ENCODE results near the gene CCDC88A. TPM values are rescaled to one million over a fixed set of nuclear protein-coding genes. Genes with fewer than 3 reads are reported as not detected.

CCDC88A gene
- total RNA-seq, 1 experiment from 2014 or later, result 27.2 TPM

DNA sequence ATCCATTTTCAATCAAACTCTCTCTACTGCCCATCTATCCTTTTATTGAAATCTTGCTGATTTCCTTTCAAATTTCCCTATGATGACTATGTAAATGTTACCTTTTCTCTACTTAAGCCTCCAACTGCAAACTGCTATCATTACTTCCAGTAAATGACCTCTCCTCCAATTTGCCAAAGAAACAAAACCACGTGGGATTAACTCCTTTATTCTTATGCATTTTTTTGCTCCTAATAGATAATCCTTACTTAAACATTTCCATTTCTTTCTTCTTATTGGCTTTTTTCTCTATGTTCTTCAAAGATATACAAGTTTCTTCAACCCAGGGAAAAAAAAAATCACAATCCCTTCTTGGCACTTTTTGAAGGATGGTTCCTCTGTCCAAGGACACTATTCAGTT is 61.2 kb downstream of the CCDC88A start (continued):
- TF ChIP-seq, protein P1, sequence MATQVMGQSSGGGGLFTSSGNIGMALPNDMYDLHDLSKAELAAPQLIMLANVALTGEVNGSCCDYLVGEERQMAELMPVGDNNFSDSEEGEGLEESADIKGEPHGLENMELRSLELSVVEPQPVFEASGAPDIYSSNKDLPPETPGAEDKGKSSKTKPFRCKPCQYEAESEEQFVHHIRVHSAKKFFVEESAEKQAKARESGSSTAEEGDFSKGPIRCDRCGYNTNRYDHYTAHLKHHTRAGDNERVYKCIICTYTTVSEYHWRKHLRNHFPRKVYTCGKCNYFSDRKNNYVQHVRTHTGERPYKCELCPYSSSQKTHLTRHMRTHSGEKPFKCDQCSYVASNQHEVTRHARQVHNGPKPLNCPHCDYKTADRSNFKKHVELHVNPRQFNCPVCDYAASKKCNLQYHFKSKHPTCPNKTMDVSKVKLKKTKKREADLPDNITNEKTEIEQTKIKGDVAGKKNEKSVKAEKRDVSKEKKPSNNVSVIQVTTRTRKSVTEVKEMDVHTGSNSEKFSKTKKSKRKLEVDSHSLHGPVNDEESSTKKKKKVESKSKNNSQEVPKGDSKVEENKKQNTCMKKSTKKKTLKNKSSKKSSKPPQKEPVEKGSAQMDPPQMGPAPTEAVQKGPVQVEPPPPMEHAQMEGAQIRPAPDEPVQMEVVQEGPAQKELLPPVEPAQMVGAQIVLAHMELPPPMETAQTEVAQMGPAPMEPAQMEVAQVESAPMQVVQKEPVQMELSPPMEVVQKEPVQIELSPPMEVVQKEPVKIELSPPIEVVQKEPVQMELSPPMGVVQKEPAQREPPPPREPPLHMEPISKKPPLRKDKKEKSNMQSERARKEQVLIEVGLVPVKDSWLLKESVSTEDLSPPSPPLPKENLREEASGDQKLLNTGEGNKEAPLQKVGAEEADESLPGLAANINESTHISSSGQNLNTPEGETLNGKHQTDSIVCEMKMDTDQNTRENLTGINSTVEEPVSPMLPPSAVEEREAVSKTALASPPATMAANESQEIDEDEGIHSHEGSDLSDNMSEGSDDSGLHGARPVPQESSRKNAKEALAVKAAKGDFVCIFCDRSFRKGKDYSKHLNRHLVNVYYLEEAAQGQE (IDR thresholded peaks at IDR 0.05; ENCODE audit: low read depth), result no peak
- TF ChIP-seq ATF3 (IDR thresholded peaks at IDR 0.05) (no peak), FOSL1 (IDR thresholded peaks at IDR 0.05; ENCODE audit: low read depth) (no peak)
- TF ChIP-seq, protein P2, sequence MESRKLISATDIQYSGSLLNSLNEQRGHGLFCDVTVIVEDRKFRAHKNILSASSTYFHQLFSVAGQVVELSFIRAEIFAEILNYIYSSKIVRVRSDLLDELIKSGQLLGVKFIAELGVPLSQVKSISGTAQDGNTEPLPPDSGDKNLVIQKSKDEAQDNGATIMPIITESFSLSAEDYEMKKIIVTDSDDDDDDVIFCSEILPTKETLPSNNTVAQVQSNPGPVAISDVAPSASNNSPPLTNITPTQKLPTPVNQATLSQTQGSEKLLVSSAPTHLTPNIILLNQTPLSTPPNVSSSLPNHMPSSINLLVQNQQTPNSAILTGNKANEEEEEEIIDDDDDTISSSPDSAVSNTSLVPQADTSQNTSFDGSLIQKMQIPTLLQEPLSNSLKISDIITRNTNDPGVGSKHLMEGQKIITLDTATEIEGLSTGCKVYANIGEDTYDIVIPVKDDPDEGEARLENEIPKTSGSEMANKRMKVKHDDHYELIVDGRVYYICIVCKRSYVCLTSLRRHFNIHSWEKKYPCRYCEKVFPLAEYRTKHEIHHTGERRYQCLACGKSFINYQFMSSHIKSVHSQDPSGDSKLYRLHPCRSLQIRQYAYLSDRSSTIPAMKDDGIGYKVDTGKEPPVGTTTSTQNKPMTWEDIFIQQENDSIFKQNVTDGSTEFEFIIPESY (IDR thresholded peaks at IDR 0.05; ENCODE audit: extremely low read depth, insufficient replicate concordance, low read length), result no peak

DNA sequence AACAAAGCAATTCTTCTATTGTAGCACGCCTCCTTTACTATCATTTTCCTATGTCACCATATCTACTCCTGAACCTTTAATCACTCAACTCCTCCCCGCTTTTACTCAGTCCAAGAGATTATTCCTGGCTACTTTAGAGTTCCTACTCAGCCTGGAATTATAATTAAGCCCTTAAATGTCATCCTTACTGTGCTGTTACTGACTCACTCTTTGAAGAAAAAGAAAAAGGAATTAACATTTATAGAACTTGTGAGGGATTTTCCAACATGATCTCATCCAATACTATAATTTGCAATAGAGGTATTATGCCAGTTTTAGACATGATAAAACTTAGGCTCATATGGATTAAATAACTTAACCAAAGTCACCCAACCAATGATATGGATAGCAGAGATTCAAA is 61.7 kb downstream of the CCDC88A start:
- H3K4me1 ChIP-seq (ENCODE audit: control insufficient read depth in 1 of 2, insufficient read depth in 2 of 2, low read length in 2 of 2), result no peaks in the 10 kb centered on the region
- H3K9ac ChIP-seq (ENCODE audit: low read length), result no peak overlapping the region
- H3K4me3 ChIP-seq (replicated peaks in 1 of 2; ENCODE audit: low read depth in 1 of 2, low read length in 2 of 2), result no peak overlapping the region
- H3K9me3 ChIP-seq (ENCODE audit: control insufficient read depth in 1 of 2, insufficient read depth in 1 of 2, low read depth in 1 of 2, low read length in 2 of 2), result no peaks in the 10 kb centered on the region
- RAD21 ChIA-PET (ENCODE audit: low non-redundant PET in 1 of 2, low total read pairs in 2 of 2, uncharacterized antibody in 2 of 2, unreplicated experiment in 2 of 2), result no interaction called here
- ATAC-seq (no peak), DNase-seq (ENCODE audit: low read depth, low spot score) (no peak)
- no peak overlapping the region for H2AFZ ChIP-seq (ENCODE audit: low read depth, low read length, poor library complexity, severe bottlenecking)
- intact Hi-C loops (cut with micrococcal nuclease), result no loop called here
- H3K36me3 ChIP-seq (ENCODE audit: control insufficient read depth in 1 of 2, insufficient read depth in 2 of 2, low read length in 2 of 2), result no peaks in the 10 kb centered on the region
- no peaks in the 10 kb centered on the region for H3K79me2 ChIP-seq (ENCODE audit: insufficient read depth, low read length)
- no peaks in the 10 kb centered on the region for H3K9me2 ChIP-seq (ENCODE audit: insufficient read depth)
- H3K4me2 ChIP-seq (ENCODE audit: low read length), result no peak overlapping the region
- no peak overlapping the region for H3K27ac ChIP-seq (ENCODE audit: low read depth, low read length)
- no TSS peak for BruUV-seq (replicated peaks)
- CTCF ChIA-PET, result no interaction called here
- H4K20me1 ChIP-seq (ENCODE audit: insufficient read depth), result no peaks in the 10 kb centered on the region
- POLR2A ChIA-PET, result no interaction called here
- no peaks in the 10 kb centered on the region for H3K27me3 ChIP-seq (ENCODE audit: insufficient read depth, low read length)
- TF ChIP-seq, protein P1 (IDR thresholded peaks at IDR 0.05; ENCODE audit: low read depth), result no peak
- TF ChIP-seq SRF (IDR thresholded peaks at IDR 0.05; ENCODE audit: low read depth) (no peak), CEBPB (IDR thresholded peaks at IDR 0.05; ENCODE audit: low read depth) (no peak), POLR2A (IDR thresholded peaks at IDR 0.05; ENCODE audit: borderline replicate concordance, extremely low read depth, insufficient read depth, insufficient read length) (no peak), ELF1 (IDR thresholded peaks at IDR 0.05; ENCODE audit: borderline replicate concordance, low read depth) (no peak), EGR1 (IDR thresholded peaks at IDR 0.05; ENCODE audit: low read depth) (no peak), TCF7L2 (IDR thresholded peaks at IDR 0.05; ENCODE audit: borderline replicate concordance, extremely low read depth, insufficient read depth, insufficient read length) (no peak), JUND (IDR thresholded peaks at IDR 0.05) (no peak), FOSL1 (IDR thresholded peaks at IDR 0.05; ENCODE audit: low read depth) (no peak)
- TF ChIP-seq, protein P3, sequence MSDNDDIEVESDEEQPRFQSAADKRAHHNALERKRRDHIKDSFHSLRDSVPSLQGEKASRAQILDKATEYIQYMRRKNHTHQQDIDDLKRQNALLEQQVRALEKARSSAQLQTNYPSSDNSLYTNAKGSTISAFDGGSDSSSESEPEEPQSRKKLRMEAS (IDR thresholded peaks at IDR 0.05), result no peak
- TF ChIP-seq, protein P4, sequence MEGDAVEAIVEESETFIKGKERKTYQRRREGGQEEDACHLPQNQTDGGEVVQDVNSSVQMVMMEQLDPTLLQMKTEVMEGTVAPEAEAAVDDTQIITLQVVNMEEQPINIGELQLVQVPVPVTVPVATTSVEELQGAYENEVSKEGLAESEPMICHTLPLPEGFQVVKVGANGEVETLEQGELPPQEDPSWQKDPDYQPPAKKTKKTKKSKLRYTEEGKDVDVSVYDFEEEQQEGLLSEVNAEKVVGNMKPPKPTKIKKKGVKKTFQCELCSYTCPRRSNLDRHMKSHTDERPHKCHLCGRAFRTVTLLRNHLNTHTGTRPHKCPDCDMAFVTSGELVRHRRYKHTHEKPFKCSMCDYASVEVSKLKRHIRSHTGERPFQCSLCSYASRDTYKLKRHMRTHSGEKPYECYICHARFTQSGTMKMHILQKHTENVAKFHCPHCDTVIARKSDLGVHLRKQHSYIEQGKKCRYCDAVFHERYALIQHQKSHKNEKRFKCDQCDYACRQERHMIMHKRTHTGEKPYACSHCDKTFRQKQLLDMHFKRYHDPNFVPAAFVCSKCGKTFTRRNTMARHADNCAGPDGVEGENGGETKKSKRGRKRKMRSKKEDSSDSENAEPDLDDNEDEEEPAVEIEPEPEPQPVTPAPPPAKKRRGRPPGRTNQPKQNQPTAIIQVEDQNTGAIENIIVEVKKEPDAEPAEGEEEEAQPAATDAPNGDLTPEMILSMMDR (IDR thresholded peaks at IDR 0.05 in 2 of 3, conservative IDR thresholded peaks at IDR 0.05 in 1 of 3; ENCODE audit: borderline replicate concordance in 1 of 3, insufficient read depth in 1 of 3, low read depth in 2 of 3, low read length in 2 of 3), result no peak

All from HCT116 (cell line).